Activated CD4-positive, alpha-beta T cell treated with anti-CD3 and anti-CD28 coated beads, Interleukin-2, Interleukin-6, amounts not matched to agents 100 ng/mL and 50 ng/mL, durations not matched to agents 16 hours and 8 hours (primary cell): ENCODE results near the gene SLC44A4.

ENCODE experiments used
- DNase-seq: peaks from one replicate; pipeline ENCODE4 v3.0.0-alpha.2; 2020

Gene SLC44A4

DNA sequence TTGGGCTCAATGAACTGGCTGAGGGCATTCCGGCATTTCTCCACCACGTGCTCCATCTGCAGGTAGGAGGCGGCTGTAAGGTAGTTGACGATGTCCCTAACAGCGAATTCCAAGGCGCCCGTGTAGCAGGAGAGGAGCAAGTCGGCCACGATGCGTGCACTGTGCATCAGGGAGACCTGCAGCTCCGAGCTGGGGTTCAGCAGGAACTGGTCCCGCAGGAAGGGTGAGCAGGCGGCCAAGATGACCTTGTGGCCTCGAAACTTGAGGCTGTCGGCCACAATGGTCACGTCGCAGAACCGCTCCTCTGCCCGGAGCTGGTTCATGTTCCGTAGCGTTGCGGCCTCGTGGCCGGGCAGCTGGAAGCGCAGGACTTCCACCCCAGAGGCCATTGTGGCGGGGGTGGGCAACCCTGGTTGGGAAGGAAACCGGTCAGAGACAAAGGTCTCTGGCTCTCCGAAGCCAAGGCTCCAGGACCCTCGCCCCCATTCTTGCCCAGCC lies 22.2 kb upstream of the SLC44A4 start:
- no peak for DNase-seq

DNA sequence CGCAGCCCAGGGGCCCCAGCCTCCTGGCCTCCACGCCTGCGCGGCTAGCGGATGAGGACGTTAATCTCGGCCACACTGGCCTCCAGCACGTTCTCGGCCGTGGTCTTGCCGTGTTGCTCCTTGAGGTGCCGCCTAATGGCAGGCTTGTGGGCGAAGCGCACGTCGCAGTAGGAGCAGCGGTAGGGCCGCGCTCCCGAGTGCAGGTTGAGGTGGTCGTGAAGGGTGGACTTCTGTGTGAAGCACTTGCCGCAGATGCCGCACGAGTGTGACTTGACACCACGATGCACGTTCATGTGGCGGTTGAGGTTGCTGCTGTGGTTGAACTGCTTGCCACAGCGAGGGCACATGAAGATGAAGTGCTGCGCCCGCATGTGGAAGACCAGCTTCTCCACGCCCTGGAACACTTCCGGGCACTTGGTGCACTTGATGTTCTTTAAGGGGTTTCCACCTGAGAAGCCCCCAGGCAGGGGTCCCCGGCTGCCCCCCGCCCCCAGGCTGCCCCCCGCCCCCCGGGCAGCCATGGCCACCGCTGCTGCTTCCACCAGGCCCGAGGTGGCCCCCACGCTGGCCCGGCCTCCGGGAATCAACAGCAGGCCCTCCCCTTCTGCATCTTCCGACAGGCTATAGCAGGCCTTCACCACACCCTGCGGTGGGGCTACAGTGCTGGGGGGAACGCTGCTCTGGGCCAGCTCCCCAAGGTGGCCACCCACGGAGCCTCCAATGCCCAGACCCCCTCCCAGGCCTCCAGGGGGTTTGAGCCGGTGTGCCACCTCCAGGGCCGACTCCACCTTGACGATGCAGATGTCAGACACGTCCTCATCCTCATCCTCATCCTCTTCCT lies 21.3 kb upstream of the SLC44A4 start:
- no peak for DNase-seq

DNA sequence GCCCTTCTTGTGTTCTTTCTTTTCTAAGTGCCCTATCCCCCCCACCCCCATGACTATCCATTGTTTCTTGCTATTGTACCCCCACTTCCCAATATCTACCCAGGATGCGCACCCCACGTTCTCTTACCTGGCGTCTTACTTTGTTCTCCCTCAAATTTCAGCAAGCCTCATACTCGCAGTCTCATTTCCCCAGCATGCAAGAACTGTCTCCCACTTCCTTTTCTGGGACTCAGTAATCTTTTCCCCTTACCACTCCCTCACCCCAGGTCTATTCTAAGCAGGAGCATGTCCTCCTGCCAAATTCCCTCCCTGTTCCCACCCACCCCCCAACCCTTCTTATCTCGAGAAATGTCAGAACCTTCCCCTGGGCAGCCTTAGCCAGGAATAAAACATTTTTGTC lies 20.4 kb upstream of the SLC44A4 start:
- DNase-seq = no peak

DNA sequence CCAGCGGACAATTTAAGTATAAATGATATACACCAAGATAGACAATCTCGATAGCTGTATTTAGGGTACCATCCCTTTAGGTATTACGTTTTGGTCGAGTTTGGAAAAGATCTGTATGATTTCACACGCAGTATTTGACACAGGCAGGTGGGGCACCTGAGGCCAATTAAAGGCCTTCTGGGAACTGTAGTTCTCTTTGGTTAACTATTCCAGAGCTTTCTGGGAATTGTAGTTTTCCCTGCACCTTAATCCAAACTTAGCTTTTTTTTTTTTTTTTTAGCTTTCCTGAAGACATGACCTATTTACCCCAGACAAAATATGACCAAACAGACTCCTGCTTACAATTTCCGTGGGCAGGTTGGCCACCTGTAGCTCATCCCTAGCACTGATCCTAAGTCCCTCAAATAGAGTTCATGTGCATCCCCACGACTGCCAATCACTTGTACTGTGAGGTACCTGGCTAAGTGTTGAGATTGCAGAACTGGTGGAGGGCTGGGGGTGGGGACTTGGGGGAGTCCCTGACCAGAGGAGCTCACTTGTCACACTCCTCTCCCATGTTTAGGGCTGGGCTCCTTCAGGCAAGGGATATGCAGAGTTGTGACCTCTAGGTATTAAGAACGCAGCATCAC lies 19.7 kb upstream of the SLC44A4 start:
- DNase-seq = peak; percentile 57

DNA sequence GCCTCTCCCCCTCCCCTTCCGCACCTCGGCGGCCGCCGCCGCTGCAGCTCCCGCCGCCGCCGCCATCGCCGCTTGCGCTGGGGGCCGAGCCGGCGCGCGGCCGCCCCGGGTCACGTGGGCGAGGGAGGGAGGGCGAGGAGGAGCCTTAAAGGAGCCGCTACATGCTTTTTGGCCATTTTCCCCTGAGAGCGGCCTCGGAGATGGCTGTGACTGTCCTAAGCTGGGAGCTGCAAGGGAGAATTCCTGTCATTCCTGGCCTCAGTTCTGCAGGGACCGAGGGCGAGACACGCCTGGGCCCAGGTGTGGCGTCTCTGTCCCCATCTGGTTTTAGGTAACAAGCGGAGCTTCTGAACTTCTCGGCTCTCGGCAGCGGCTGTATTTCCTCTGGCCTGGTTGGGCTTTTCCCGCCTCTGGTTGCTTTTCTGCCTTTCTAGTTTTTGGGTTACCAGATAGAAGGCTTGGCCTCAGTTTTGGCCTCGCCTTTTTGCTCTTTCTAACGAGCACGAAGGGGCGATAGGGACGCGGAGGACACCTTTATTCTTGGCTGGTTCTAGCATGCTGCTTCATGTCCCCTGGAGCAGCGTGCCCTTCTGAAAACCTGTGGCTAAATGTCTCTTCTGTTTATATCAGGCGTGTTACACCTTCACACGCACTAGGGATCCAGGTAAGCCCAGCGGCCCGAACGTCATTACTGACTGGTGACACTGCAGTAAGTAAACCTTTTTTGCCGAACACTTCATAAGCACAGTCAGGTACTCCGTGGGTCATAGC lies 19.0 kb upstream of the SLC44A4 start, which contains the start of gene EHMT2:
TSS of gene EHMT2 (minus strand) at position 87 of the 771 bp plus-strand sequence. CDS start at position 66, 21 bp downstream.
- DNase-seq = peak; percentile 91

DNA sequence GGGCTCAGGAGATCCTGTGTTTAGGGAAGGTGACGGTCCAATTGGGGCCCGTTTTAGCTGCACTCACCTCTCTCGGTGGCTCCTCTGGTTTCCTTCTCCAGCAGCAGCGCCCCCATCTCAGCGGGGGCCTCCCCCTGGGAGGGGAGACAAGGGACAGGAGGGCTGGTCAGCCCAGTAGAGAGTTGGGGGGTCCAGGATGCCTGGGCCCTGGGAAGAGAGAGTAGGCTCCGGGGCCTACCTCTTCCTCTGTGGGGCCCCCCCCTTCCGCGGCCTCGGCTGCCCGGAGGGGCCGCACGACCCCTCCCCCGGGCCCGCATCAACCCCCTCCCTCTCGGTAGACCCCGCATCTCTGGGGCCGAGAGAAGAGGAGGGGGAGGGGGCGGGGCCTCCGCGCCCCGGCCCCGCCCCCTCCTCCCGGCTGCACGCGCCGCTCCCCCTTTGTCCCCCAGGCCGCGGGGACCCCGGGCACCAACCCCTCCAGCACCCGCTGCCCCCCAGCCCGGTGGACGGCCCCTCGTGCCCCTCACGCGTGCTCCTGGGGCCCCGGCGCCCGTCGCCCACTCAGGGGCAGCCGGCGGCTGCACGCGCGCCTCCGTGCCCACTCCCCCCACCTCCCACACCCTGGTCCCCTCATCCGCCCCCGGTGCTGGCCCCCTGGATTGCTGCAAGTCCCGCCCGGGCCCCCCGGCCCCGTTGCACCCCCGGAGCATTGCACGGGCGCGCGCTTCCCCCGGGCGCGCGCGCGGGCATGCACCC lies 18.2 kb upstream of the SLC44A4 start:
- no peak for DNase-seq

DNA sequence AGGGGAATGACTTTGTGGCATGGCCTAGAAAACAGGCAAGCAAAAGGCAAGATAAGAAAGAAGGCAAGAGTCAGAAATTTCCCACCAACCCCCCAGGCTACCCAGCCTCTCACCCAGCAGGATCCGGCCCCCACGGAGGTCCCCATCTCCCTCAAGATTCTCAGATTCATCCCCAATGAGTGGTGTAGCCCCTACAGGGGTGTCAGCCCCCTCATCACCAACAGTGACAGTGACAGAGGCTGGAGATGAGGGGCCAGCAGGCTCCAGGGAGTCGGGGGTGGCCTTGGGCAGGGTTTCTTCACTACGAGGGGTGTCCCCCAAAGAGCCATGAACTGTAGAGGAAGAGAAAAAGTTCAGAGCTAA lies 17.7 kb upstream of the SLC44A4 start:
- no peak for DNase-seq

DNA sequence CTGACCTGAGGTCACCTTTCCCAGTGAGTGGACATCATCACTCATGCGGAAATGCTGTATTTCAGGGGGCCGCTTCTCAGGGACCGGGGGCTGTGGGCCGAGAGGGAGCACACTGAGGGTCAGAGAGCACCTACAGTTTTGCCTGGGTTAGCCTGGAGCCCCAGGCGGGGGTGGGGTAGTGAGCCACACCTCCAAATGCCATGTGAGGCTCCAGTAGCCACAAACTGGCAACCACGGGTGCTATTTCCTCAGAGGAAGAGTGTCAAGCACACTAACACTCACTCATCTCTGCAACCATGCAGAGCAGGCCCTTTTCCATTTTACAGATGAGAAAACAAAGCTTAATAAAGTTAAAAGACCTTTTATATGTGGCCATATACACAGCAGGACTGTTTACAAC lies 14.0 kb upstream of the SLC44A4 start:
- no peak for DNase-seq

DNA sequence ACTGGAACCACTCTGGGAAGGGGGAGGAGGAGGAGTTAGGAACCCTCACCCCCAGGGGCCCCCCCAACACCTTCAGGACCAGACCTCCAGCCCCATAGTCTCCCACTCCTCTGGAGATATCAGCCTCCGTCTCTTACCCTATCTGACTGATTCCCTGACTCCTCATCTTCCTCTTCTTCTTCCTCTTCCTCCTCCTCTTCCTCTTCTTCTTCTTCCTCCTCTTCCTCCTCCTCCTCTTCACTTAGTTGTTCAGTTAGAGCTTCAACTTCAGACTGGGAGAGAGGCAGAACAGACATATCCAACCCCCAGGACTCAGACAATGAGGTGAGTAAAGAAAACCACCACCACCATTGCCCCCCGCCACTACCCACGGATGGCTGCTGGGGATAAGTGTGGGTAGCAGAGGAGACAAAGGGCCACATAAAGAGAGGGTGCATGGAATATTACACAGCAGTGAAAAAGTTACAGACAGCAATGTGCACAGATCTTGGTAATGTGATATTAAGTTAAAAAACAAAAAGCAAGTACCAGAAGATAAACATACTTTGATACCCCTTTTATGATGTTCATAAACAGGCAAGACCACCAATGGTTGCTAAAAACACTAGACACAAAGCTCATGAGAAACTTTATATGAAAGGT lies 10.7 kb upstream of the SLC44A4 start:
- DNase-seq = no peak

DNA sequence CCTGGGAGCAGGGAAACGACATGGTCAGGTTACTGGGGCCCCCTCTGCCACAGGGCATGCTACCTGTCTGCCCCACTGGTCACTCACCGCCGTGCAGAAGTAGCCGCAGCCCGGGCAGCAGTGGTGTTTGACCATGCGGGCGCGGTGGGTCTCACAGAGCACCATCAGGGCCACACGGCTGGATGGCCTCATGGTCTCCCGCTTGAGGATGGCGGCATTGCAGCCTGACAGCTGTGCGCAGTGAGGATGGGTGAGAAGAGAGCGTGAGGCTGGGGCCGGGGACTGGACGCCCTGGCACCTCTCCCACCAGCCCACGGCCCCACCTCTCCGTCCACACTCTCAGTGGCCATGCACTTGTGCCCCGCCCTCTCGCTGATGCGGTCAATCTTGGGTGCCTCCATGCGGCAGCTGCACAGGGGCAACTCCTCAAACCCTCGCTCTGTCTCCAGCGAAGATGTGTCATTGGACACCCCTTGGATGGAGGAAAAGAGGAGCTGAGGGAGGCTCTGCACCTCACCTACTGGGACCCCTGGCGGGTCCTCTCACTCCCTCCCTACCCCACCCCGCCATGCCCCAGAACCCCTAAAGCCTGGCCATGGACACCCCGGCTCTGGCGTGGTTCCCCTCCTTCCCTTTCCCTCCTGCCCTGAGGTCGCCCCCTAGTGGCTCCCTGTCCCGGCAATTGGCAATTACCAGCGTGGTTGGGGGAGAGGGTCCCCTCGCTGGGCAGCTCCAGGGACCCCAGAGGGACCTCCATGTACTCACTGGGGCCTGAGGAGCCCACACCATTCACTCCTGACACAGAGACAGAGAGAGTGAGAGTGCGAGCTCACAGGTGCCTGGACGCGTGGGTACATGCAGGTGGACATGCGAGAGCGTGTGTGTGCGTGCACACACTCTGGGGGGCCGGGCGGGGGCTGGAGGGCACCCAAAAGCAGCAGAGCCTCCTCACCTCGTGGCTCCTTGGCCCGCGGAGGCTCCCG lies 9.8 kb upstream of the SLC44A4 start:
- peak; percentile 61 for DNase-seq

DNA sequence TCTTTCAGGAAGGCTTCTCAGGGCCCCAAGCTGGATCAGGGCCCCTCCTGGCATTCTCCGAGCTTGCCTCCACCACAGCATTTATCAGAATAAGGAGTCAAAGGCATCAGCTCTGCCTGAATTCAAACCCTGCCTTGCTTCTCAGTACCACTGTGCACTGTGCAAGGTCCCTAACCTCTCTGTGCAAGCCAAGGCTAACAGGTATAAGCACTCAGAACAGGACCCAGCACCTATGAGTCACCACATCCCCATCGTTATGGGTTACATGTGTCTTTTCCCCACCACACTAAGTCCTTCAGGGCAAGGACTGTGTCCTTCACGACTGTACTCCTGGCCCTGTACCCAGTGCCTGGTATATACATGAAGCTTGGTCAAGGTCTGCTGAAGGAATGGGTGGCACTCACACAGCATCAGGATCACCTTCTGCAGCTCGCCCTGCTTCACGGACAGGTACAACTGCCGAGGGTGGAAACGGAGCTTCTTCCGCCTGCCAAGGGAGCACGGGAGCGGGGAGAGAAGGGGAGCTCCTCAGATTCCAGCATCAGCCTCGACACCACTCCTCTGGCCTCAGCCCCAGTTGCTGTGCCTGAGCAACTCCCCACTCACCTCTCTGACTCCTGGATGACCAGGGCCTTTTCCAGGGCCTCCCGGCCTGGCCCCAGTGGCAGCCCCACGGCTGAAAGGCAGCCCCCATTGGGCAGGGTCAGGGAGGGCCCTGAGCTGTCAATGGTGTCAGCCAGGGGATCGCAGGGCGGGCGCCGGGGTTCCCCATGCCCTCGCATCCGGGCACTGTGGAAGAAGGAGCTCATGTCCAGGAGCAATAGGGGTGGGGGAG lies 8.6 kb upstream of the SLC44A4 start:
- no peak for DNase-seq

DNA sequence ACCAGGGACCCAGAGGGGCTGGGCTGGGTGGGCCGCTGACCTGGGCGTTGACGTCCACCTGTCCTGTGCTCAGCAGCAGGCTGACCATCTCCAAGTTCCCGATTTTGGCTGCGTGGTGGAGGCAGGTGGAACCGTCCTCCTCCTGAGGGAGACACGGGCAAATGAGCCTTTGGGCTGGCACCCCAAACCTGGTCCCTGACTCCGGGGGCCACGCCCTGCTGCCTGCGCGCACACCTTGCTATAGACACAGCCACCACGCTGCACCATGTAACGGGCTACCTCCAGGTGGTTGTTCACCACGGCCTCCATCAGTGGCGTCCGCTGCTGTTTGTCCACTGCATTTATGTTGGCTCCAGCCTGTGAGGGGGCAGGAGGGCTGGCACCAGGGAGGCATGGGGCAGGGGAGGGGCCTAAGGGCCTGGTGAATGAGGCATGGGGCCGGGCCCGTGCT lies 7.8 kb upstream of the SLC44A4 start:
- DNase-seq = no peak

DNA sequence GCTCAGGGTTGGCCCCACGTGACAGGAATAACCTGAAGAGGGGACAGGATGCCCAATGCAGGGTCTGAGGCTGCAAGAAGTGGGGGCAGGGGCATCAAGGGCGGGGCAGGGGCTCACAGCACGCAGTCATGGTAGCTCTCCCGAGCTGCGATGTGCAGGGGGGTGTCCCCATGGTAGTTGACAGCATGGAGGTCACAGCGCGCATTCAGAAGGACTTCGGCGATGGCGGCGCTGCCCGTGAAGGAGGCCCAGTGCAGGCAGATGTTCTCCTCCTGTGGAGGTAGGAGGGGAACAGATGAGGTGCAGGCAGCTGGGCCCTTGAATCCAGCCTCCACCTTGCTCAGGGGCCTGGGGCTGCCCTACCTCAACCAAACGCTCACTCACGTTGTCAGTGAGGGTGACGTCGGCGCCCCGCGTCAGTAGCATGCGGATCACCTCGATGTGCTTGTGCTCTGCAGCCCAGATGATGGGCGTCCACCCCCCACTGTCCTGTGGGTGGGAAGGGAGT lies 5.8 kb upstream of the SLC44A4 start:
- DNase-seq = no peak

DNA sequence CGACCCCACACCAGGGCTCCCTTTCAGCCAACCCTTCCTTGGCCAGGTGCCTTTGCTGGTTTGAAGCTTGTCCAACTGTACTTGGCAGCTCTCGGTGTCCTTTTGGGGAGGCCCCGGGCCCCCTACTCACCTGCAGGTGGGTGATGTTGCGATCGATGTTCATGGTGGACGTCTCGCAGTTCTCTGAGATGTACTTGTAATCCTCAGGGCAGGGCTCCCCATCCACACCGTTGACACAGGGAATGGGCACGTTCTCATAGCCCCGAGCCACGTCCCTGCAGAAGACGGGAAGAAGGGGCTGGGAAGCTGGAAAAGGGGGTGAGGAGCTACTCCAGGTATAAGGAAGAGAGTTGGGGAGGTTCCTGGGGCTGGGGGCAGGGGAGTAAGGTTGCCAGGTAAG lies 4.9 kb upstream of the SLC44A4 start:
- no peak for DNase-seq

DNA sequence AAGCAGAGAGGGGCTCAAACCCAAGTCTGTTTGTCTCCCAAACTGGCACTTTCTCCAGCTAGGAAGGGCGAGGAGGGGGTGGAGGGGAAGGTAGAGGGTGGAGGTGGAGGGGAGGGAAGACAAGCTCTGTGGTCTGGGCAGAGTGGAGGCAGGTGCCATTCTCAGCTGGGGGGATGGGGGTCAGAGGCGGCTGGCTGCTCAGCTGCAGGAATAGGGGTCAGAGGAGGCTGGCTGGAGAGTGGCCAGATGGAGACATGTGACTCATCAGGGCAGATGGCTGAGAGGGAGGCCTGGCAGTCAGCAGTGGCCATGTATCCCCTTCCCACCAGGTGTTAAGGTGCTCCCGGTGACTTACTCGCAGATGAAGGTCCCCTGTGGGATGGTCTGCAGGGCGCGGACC lies 3.5 kb upstream of the SLC44A4 start:
- no peak for DNase-seq

DNA sequence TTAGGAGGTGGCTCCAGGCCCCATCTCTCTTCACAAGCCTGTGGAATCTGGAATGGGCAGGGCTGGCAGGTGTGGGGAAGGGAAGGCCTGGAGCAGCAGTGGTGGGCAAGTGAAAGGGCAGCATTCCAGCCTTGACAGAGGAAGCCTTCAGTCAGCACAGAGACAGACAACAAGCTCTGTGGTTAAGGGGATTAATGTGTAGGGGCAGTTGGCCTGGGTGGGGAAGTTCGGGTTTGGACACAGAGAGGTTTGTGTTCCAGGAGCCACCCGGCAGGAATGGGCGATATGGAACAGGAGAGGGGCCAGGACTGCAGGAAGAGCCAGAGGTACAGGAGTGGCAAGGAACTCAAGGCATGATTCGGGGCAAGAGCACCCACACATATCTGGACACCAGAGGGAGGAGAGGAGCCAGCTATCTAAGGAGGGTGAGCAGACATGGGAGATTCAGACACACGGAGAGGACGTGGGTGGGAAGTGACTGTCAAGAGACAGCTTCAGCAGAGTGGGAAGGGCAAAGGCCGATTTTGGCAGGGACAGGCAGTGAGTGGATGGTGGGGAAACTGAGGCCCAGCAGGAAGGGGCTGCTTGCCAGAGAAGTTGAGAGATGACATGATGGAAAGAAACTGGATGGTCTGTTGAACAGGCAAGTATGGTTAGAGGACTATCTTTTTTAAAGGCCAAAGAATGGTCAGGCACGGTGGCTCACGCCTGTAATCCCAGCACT lies 2.5 kb upstream of the SLC44A4 start:
- no peak for DNase-seq

DNA sequence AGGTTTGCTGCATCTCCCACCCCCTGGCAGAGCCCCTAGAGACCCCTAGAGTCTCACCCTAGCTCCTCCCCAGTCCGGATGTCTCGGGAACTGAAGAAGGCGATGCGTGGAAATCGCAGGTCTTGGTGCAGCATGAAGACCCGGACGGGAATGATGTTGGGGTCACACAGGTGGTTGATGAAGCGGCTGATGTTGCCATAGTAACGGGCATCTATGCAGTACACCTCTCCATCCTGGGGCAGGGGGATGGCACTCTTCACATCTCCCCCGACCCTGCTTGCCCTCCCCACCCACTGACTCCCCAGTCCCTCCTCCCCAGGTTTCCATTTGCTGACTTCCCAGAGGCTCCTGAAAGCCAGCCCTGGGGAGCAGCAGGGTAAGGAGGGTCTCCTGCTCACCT lies 1.8 kb upstream of the SLC44A4 start:
- DNase-seq = no peak

DNA sequence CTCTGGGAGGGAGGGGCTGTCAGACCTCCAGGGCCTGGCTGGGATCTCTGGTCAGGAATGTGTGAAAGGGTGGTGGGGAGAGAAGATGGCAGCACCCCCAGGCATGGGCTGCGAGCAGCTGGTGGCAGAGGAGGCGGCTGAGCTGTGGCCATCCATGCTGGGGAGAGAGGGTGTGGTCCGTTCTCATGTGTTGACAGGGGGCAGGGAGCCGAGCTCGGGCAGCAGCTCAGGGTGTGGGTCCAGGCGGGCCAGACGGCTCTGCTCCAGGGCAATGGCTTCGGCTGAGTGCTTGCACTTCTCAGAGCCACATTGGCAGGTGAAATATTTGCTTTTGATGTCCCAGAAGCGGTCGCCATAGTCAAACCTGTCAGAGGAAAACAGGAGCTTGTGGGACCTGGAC lies 1.1 kb upstream of the SLC44A4 start:
- DNase-seq = no peak

DNA sequence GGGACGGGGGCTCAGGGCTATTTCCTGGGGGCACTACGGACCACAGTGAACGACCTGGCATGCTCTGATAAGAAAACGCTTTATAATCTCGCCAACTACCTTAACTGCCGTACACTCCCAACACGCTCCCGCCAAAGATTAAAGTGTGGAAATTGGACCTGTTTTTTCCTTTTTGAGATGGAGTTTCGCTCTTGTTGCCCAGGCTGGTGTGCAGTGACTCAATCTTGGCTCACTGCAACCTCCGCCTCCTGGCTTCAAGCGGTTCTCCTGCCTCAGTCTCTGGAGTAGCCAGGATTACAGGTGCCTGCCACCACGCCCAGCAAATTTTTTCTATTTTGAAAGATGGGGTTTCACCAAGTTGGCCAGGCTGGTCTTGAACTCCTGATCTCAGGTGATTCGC lies 346 bp upstream of the SLC44A4 start:
- DNase-seq = no peak
